Cardiac fibroblast (primary cell): ENCODE results near the gene ARHGAP10.

Experiments used
- DNase-seq, 2 donors: peaks; one replicate each; pipeline versions ENCODE4 v3.0.0 to v3.0.0-alpha.2; 2010; ENCODE audit warnings: low read depth in 2 of 2
- H3K4me3 ChIP-seq, 2 donors: replicated peaks in 1 of 2; 1 replicate in 1 of 2; 2 replicates in 1 of 2; pipeline ENCODE4 v1.5.1; 2011; ENCODE audit warnings: low read depth in 2 of 2, low read length in 2 of 2, mild to moderate bottlenecking in 2 of 2, moderate library complexity in 1 of 2
- TF ChIP-seq, protein P1 (sequence below): IDR thresholded peaks from one replicate; pipeline ENCODE4 v1.5.1; 2011; ENCODE audit warnings: low read depth, mild to moderate bottlenecking, low read length, inconsistent platforms

ARHGAP10 gene

DNA sequence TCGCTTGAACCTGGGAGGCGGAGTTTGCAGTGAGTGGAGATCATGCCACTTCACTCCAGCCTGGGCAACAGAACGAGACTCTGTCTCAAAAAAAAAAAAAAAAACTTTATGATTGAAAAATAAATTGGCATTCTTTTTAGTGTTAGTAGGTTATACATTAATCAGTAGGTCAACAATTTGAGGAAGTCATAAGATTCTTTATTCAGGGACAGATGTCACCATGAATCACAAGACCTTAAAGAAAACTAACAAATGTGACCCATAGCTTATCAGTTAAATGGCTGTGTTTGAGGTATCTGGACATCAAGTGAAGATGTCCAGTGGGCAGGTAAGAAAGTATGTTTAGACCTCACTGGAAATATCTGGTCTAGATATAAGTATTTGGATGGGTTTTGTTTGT is 38.7 kb upstream of the ARHGAP10 start:
- no peak overlapping the region for H3K4me3 ChIP-seq
- no peak for DNase-seq
- TF ChIP-seq, protein P1, sequence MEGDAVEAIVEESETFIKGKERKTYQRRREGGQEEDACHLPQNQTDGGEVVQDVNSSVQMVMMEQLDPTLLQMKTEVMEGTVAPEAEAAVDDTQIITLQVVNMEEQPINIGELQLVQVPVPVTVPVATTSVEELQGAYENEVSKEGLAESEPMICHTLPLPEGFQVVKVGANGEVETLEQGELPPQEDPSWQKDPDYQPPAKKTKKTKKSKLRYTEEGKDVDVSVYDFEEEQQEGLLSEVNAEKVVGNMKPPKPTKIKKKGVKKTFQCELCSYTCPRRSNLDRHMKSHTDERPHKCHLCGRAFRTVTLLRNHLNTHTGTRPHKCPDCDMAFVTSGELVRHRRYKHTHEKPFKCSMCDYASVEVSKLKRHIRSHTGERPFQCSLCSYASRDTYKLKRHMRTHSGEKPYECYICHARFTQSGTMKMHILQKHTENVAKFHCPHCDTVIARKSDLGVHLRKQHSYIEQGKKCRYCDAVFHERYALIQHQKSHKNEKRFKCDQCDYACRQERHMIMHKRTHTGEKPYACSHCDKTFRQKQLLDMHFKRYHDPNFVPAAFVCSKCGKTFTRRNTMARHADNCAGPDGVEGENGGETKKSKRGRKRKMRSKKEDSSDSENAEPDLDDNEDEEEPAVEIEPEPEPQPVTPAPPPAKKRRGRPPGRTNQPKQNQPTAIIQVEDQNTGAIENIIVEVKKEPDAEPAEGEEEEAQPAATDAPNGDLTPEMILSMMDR = no peak

DNA sequence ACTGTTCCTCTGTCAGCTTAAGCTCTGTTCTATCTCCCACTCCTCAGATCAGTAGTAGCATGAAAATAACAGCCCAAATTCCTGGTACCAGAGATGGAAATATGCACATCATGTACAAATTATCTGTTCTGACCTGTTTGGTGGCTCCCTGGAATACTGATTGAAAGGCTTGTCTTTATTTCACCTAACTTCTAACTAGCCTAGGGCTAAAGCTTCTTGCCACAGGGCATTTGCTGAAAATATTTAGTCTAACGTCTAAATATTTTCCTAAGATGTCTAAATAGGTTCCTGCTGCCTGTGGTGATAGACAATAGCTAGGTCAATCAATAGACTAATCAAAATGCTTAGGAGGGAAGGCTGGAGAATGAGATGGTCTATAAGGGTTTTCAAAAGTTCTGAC is 35.0 kb upstream of the ARHGAP10 start:
- DNase-seq = no peak
- TF ChIP-seq, protein P1 = no peak
- no peak overlapping the region for H3K4me3 ChIP-seq

DNA sequence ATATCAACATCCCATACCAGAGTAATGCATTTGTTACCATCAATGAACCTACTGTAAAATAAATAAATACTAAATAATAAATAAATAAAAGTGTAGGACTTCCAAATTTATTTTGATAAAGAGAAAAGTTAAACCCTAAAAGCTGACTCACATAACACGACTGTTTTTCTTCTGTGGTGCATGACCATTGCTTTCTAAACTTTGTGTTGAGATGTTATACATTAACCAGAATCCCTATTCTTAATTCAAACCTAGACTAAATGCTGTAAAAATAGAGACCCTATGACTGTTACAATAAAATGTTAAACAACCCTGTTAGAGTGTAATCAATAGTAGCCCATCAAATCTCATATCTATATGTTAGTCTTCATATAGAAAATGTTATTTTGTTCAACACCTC is 27.0 kb upstream of the ARHGAP10 start:
- no peak overlapping the region for H3K4me3 ChIP-seq
- TF ChIP-seq, protein P1 = no peak
- no peak for DNase-seq

DNA sequence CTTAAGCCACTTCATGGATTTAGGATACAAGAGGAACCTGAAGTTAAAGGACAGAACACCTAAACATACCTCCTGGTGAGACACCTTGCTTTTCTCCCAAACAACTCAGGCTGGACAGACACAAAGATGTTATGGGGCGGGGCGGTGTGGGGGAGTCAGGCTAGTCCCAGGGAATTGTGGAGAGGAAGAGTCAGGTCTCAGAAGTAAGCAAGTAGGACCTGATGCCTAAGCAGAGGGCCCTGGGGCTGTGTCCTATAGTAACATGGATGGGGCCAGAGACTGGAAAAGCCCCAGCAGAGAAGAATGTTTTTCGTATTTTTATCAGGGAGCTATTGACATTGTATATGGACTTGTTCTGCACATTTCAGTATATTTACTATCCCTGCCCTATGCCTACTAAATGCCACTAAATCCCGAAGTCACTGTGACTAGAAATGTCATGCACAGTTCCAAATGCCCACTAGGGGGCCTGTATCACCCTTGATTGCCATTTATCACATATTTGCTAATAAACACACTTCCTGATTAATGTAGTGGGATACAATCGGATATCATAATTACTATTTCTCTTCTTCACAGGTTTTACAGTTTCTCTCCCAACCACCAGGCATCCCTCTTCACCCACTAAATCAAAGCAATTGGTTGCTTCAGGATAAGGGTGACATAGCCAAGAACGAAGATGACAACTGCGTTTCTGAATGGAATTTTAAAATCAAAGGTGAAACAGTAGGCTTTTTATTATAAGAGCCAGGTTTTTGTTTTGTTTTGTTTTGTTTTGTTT is 23.8 kb upstream of the ARHGAP10 start:
- no peak overlapping the region for H3K4me3 ChIP-seq
- peak; percentile 67 to 69 for DNase-seq
- TF ChIP-seq, protein P1 = peak; percentile 77

DNA sequence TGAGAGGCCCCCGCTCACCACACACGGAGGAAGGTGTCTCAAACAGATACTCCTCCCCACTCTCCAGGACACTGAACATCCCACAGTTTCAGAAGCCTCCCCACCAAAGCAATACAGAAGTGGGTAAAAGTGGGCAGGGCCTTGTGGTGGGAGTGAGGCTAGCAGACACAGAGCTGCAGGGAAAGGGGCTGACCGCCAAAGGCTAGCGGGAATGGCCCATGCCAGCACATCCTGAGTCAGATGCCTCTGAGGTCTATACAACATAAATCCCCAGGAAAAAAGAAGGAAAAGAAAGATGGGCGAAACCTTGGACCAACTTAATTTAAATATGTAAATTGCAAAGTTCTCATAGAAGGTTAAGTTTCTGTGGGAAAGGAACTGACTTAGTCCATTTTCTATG is 21.9 kb upstream of the ARHGAP10 start:
- TF ChIP-seq, protein P1 = no peak
- peak; percentile 30 to 50 for DNase-seq
- H3K4me3 ChIP-seq = no peak overlapping the region

DNA sequence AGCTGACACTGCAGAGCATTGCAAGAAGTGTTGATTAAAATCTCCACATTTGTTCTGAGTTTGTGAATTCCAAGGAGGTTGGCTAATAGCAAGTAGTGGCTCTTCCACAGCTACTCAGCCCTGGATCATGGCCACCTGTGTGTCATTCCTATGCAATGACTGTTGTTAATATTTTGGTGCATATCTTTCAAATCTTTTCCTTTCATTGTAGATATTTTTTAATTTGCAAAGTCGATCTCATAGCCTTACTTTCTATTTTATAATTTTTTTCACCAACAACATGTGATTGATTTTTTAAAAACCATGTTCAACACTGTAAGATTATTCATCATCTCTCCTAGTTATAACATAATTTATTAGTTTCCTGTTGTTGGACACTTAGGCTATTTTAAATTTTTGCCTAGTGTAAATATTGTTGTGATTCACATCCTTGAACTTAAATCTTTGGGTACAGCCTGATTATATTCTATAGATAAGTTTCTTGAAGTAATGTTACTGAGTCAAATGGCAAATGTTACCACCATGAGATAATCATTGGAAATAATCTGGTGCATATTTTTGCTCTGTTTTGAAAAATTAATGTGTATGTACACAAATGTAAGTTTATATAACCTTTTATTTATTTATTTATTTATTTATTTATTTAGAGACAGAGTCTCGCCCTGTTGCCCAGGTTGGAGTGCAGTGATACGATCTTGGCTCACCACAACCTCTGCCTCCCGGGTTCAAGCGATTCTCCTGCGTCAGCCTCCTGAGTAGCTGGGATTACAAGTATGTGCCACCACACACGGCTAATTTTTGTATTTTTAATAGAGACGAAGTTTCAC is 17.1 kb upstream of the ARHGAP10 start:
- DNase-seq = peak; percentile 81 to 89
- TF ChIP-seq, protein P1 = no peak
- H3K4me3 ChIP-seq = no peak overlapping the region
